Thyroid gland (tissue), 4 donors: Measurements from ENCODE around the gene MVB12B.

Source experiments
- POLR2A ChIP-seq, 2 donors: fragments of 450-650 bp; IDR thresholded peaks; one replicate each; pipeline ENCODE4 v1.6.1; 2017; ENCODE audit warnings: antibody characterized with exemption in 2 of 2, mild to moderate bottlenecking in 2 of 2, moderate library complexity in 1 of 2
- TF ChIP-seq, protein P1 (sequence below), 6 experiments: fragments of 200-600 bp in 3 of 6; fragments of 450-650 bp in 3 of 6; sonication (generic) in 3 of 6; IDR thresholded peaks; one replicate each; pipeline ENCODE4 v1.5.1; 2016 to 2019; ENCODE audit warnings: antibody characterized with exemption in 6 of 6, mild to moderate bottlenecking in 2 of 6, inconsistent platforms in 1 of 6, moderate library complexity in 1 of 6

DNA sequence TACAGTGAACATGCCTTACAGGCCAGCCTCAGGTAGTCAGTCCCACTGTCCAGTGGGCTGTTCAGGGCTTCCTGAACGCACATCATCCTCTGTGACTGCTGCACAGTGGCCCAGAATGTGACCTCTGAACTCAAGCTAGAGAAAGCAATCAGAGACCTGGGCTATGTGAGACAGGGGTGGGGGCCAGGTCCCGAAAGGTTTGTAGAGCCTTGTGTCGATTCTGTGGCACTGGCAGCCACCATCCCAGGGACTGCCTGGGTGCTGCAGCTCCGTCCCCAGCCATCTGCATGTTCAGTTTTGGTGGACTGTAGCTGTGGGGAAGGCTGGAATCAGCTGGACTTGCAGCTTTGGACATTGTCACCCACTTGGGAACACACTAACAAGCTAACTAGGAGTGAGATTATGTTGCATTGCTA, 47.7 kb downstream of the MVB12B start:
- TF ChIP-seq, protein P1, sequence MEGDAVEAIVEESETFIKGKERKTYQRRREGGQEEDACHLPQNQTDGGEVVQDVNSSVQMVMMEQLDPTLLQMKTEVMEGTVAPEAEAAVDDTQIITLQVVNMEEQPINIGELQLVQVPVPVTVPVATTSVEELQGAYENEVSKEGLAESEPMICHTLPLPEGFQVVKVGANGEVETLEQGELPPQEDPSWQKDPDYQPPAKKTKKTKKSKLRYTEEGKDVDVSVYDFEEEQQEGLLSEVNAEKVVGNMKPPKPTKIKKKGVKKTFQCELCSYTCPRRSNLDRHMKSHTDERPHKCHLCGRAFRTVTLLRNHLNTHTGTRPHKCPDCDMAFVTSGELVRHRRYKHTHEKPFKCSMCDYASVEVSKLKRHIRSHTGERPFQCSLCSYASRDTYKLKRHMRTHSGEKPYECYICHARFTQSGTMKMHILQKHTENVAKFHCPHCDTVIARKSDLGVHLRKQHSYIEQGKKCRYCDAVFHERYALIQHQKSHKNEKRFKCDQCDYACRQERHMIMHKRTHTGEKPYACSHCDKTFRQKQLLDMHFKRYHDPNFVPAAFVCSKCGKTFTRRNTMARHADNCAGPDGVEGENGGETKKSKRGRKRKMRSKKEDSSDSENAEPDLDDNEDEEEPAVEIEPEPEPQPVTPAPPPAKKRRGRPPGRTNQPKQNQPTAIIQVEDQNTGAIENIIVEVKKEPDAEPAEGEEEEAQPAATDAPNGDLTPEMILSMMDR (IDR thresholded peaks at IDR 0.05): no peak
- TF ChIP-seq POLR2A (IDR thresholded peaks at IDR 0.05): no peak
